Upper lobe of right lung (tissue), 1 donor: Measurements from ENCODE around the gene NRXN3. TPM values are rescaled to one million over a fixed set of nuclear protein-coding genes. Genes with fewer than 3 reads are reported as not detected.

Source experiments
- ATAC-seq: fragments of 200-7000 bp; cut with Tn5 transposase; one replicate; pipeline ENCODE4 v1.9.1; 2020; ENCODE audit warnings: mild to moderate bottlenecking, moderate library complexity
- DNase-seq: peaks from one replicate; pipeline ENCODE4 v3.0.0-alpha.2; 2020
- H3K27ac ChIP-seq: fragments of 200-600 bp; one replicate; pipeline ENCODE4 v1.8.0; 2022
- H3K27me3 ChIP-seq: fragments of 200-600 bp; one replicate; pipeline ENCODE4 v1.8.0; 2022; ENCODE audit warnings: mild to moderate bottlenecking
- H3K36me3 ChIP-seq: fragments of 200-600 bp; one replicate; pipeline ENCODE4 v1.8.0; 2022
- H3K4me1 ChIP-seq: fragments of 200-600 bp; one replicate; pipeline ENCODE4 v1.8.0; 2022
- H3K4me3 ChIP-seq: fragments of 200-600 bp; one replicate; pipeline ENCODE4 v1.8.0; 2022; ENCODE audit warnings: mild to moderate bottlenecking
- H3K9me3 ChIP-seq: fragments of 200-600 bp; one replicate; pipeline ENCODE4 v1.8.0; 2022
- intact Hi-C: fragments of 100-400 bp; cut with DNase I; formaldehyde crosslinking; loops from one replicate; pipeline ENCODE4 v1.11.0; 2022
- total RNA-seq: library from RNA; stranded (reverse); fragmentation: NEBNext Ultra II Directional; extraction: Animal tissue kit (Norgen Biotek cat#: 25700); gene quantifications from one replicate; pipeline ENCODE4 v1.2.1, GENCODE V29; 2021
- TF ChIP-seq, protein P1 (sequence below): fragments of 200-600 bp; IDR thresholded peaks from one replicate; pipeline ENCODE4 v1.8.0; 2022; ENCODE audit warnings: antibody characterized with exemption
- donor health status: DM: no; HTN: yes; CAD: no; lungs with severe emphysema.

Gene NRXN3
- total RNA-seq, 1 donor from 2014 or later = 10.0 TPM

DNA sequence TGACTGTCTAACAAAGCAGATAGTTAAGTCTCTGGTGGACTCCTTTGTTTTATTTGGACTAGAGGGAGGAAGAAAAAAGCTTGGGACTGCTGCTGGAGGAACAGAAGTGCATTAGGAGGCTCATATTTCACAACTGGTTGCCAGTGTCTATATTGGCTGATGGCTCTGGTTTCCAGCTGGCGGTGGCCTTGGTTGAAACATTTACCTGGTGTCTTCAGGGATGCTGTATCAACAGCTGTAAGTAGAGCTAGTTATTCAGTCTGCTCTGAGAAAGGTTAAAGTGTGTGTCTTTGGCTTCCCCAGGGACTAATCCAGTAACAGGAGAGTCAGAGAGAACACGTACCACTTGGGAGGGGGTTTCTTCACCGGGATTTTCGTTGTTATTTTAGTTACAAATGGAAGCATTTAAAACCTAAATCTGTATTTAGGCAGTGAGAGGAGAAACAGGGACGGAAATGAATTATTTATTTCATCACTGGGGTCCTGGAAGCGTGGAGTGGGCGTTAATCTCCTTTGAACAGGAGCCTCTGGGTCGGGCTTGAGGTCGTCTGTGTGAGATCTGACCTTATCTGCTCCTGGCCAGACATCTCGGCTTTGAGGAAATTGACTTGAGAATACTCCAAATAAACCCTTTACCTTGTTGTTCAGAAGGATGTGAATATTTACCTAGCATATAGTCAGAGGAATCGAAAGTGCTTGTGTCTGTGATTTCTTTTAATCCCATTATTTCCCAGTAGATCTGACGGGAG is 149.9 kb downstream of the NRXN3 start:
- ATAC-seq = no peak
- Histone ChIP-seq H3K4me1 (no peaks in the 10 kb centered on the region), H3K27me3 (no peaks in the 10 kb centered on the region), H3K9me3 (no peaks in the 10 kb centered on the region), H3K4me3 (no peak overlapping the region), H3K36me3 (no peaks in the 10 kb centered on the region), H3K27ac (no peak overlapping the region)
- no peak for DNase-seq
- TF ChIP-seq, protein P1, sequence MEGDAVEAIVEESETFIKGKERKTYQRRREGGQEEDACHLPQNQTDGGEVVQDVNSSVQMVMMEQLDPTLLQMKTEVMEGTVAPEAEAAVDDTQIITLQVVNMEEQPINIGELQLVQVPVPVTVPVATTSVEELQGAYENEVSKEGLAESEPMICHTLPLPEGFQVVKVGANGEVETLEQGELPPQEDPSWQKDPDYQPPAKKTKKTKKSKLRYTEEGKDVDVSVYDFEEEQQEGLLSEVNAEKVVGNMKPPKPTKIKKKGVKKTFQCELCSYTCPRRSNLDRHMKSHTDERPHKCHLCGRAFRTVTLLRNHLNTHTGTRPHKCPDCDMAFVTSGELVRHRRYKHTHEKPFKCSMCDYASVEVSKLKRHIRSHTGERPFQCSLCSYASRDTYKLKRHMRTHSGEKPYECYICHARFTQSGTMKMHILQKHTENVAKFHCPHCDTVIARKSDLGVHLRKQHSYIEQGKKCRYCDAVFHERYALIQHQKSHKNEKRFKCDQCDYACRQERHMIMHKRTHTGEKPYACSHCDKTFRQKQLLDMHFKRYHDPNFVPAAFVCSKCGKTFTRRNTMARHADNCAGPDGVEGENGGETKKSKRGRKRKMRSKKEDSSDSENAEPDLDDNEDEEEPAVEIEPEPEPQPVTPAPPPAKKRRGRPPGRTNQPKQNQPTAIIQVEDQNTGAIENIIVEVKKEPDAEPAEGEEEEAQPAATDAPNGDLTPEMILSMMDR = no peak
- intact Hi-C loops = no loop called here

DNA sequence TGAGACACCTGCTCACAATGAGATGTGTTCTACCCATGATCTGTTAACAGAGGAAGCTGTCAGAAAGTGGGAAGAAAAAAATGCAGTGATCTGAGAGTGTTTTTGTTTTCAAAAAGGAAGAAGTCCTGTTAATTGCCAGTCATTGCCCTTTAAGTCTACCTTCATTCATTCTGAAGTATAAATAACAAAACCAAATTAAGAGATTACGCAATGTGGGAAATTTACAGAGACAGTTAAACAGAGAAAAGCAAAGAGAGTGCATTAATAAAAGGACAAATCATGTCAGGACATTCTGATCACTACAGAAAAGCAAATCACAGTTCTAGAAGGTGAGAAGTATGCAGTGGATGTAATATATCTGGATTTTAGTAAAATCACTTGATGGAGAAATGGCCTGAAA is 154.2 kb downstream of the NRXN3 start:
- DNase-seq (no peak), ATAC-seq (no peak)
- Histone ChIP-seq H3K4me3 (no peak overlapping the region), H3K27ac (no peak overlapping the region), H3K36me3 (no peaks in the 10 kb centered on the region), H3K4me1 (no peaks in the 10 kb centered on the region), H3K9me3 (no peaks in the 10 kb centered on the region), H3K27me3 (no peaks in the 10 kb centered on the region)
- TF ChIP-seq, protein P1 = no peak
- intact Hi-C loops = no loop called here

DNA sequence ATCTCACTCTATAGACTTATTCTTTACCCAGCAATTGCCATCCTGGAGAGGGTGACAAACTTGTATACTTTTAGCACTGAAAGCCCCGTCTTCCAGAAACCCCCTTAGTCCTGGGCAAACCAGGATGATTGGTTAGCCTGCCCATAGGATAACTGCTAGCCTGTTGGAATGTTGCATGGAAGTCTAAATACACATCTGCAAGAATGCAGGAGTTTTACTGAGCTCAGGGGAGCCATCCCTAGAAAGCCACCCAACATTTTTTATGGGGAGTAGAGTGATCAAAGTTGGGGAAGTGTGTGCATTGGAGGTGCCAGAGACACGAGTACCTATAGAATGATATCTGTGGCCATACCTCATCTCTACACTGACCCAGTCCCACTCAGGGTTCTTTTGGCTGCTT is 155.7 kb downstream of the NRXN3 start:
- ATAC-seq (no peak), DNase-seq (no peak)
- intact Hi-C loops = no loop called here
- no peak overlapping the region for H3K27ac ChIP-seq
- H3K4me1 ChIP-seq = no peaks in the 10 kb centered on the region
- no peaks in the 10 kb centered on the region for H3K36me3 ChIP-seq
- TF ChIP-seq, protein P1 = no peak
- no peaks in the 10 kb centered on the region for H3K27me3 ChIP-seq
- H3K9me3 ChIP-seq = no peaks in the 10 kb centered on the region
- H3K4me3 ChIP-seq = no peak overlapping the region

DNA sequence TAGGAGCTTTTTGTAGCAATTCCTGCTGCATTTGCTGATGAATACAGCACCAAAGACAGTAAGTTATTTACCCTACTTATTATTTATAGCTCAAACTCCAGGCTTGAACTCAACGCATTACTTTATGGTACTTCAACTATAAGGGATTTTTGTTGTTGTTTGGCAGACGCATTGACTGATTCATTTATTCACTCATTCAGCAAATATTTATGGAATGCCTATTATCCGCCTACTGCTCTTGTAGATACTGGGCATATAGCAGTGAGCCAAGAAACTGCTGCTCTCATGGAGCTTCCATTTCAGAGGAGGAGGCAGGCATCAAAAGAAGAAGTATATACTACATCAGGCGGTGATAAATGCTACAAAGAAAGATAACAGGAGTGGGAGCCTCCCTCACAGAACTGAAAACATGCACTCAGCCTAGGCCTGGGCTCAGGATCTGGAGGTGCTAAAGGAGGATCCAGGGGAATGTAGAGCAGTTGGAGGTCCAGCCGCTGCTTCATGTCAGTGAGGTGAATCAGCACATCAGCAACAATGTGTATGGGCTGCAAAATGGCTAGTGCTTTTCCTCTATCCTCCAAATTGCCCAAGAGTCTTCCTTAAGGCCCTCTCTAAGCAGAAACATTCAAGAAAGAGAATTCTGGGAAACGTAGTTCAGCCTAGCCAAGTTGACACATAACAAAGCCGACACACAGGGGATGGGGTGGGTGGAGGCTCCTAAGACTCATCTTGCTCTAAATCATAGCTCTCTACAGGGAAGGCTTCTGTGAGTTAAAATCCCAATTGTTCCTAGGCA is 157.5 kb downstream of the NRXN3 start:
- Histone ChIP-seq H3K27ac (no peak overlapping the region), H3K4me3 (no peak overlapping the region), H3K4me1 (no peaks in the 10 kb centered on the region), H3K9me3 (no peaks in the 10 kb centered on the region), H3K27me3 (no peaks in the 10 kb centered on the region), H3K36me3 (no peaks in the 10 kb centered on the region)
- intact Hi-C loops = no loop called here
- DNase-seq (no peak), ATAC-seq (no peak)
- TF ChIP-seq, protein P1 = no peak

DNA sequence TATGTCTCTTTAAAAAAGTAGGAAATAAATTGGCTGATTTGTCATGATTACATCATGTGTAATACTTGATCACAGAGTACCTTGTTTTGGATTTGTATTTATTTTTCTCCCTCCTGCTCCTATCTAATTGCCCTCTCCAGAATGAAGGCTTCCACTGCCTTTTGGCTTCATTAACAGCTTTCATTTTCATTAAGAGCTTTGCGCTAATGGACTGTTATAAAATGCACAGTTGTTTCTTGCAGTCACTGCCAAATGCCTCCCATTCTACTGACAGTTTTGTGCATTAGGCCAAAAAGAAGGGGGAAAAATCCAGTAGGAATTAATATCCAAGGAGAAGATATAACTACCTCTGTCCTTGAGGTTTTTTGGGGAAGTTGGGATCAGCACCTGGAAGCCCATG is 159.2 kb downstream of the NRXN3 start:
- intact Hi-C loops = no loop called here
- Histone ChIP-seq H3K9me3 (no peaks in the 10 kb centered on the region), H3K4me1 (no peaks in the 10 kb centered on the region), H3K27me3 (no peaks in the 10 kb centered on the region), H3K4me3 (no peak overlapping the region), H3K27ac (no peak overlapping the region), H3K36me3 (no peaks in the 10 kb centered on the region)
- TF ChIP-seq, protein P1 = no peak
- ATAC-seq (peak; percentile 28), DNase-seq (no peak)
